Esophagus squamous epithelium (tissue), 5 donors: ENCODE measurements around the gene GOLGA6A. TPM values are rescaled to one million over a fixed set of nuclear protein-coding genes. Genes with fewer than 3 reads are reported as not detected.

ENCODE experiments used
- DNase-seq: peaks from one replicate; lab custom pipeline; 2025; lab: John Stamatoyannopoulos, UW
- H3K27ac ChIP-seq, 4 donors: fragments of 200-600 bp; sonication (generic); one replicate each; pipeline ENCODE4 v1.5.1; 2016 to 2019; ENCODE audit warnings: mild to moderate bottlenecking in 1 of 4
- H3K27me3 ChIP-seq, 4 donors: fragments of 200-600 bp; sonication (generic); 1 replicate in 3 of 4; 2 replicates in 1 of 4; pipeline versions ENCODE4 v1.5.1 to v1.6.0; 2017 to 2021; ENCODE audit warnings: antibody characterized with exemption in 1 of 4
- H3K36me3 ChIP-seq, 3 donors: fragments of 200-600 bp; sonication (generic); one replicate each; pipeline ENCODE4 v1.5.1; 2016 to 2019
- H3K4me1 ChIP-seq, 3 donors: fragments of 200-600 bp; sonication (generic); one replicate each; pipeline ENCODE4 v1.5.1; 2017 to 2019
- H3K4me3 ChIP-seq, 4 donors: fragments of 200-600 bp; sonication (generic); 1 replicate in 3 of 4; 2 replicates in 1 of 4; pipeline ENCODE4 v1.5.1; 2016 to 2019; ENCODE audit warnings: mild to moderate bottlenecking in 2 of 4, moderate library complexity in 1 of 4
- H3K9me3 ChIP-seq, 3 donors: fragments of 200-600 bp; sonication (generic); one replicate each; pipeline ENCODE4 v1.5.1; 2016 to 2019
- POLR2A ChIP-seq, 4 donors: fragments of 450-650 bp; IDR thresholded peaks; one replicate each; pipeline ENCODE4 v1.6.1; 2017; ENCODE audit warnings: antibody characterized with exemption in 4 of 4, mild to moderate bottlenecking in 4 of 4, moderate library complexity in 3 of 4
- WGBS, 2 donors: methylation state at CpG; one replicate each; pipeline ENCODE4 v1.1.5; 2018; 5-methylcytosine and 5-hydroxymethylcytosine counted together
- intact Hi-C: fragments of 100-400 bp; cut with DNase I; formaldehyde crosslinking; loops from one replicate; pipeline ENCODE4 v1.15.0; 2022
- total RNA-seq, 4 donors: library from RNA; depleted of rRNA; stranded (reverse); fragments of >200 nt; gene quantifications; one replicate each; pipeline ENCODE4 v1.1.0, GENCODE V29; 2016
- TF ChIP-seq, protein P1 (sequence below), 6 experiments: fragments of 450-650 bp in 4 of 6; fragments of 200-600 bp in 2 of 6; sonication (generic) in 2 of 6; IDR thresholded peaks; one replicate each; pipeline ENCODE4 v1.5.1; 2016 to 2019; ENCODE audit warnings: antibody characterized with exemption in 6 of 6, mild to moderate bottlenecking in 4 of 6, moderate library complexity in 4 of 6
- donor health status: DM: yes; HTN: yes; CAD: no.

GOLGA6A gene
- total RNA-seq, 4 donors from 2014 or later: not detected

DNA sequence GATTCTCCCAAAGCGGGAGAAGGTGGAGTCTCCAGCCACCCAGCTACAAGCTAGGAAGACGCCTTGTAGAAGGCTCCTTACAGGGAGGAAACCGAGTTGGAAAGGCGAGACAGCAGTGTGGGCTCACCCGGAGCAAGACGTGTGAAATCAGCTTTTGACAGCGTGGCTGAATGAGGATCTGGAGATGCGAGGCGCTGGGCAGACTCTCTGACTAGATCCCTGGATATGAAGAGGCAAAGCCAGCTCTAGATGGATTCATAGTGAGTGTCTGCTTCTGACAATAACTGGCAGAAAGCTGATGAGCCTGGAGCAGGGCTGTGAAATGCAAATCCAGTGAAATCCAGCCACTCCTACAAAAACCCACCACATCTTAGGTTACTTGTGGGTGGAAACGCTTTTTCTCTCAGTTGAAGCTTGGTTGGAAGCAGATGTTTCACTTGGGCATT lies 41.0 kb downstream of the GOLGA6A start:
- no peak overlapping the region for H3K4me3 ChIP-seq
- peaks cover 0 to 60% (median 20%) of the 10 kb centered on the region in 3 donors for H3K4me1 ChIP-seq
- peak overlapping the region; percentile 4 to 80 (median 56) for H3K27ac ChIP-seq
- TF ChIP-seq POLR2A (IDR thresholded peaks at IDR 0.05): no peak
- TF ChIP-seq, protein P1, sequence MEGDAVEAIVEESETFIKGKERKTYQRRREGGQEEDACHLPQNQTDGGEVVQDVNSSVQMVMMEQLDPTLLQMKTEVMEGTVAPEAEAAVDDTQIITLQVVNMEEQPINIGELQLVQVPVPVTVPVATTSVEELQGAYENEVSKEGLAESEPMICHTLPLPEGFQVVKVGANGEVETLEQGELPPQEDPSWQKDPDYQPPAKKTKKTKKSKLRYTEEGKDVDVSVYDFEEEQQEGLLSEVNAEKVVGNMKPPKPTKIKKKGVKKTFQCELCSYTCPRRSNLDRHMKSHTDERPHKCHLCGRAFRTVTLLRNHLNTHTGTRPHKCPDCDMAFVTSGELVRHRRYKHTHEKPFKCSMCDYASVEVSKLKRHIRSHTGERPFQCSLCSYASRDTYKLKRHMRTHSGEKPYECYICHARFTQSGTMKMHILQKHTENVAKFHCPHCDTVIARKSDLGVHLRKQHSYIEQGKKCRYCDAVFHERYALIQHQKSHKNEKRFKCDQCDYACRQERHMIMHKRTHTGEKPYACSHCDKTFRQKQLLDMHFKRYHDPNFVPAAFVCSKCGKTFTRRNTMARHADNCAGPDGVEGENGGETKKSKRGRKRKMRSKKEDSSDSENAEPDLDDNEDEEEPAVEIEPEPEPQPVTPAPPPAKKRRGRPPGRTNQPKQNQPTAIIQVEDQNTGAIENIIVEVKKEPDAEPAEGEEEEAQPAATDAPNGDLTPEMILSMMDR (IDR thresholded peaks at IDR 0.05): no peak
- 70 to 89% methylated on average over 10 of the region's 10 CpGs for WGBS, 2 donors
- no peak for DNase-seq
- no peaks in the 10 kb centered on the region for H3K9me3 ChIP-seq
- H3K36me3 ChIP-seq: peaks cover 0 to 63% (median 25%) of the 10 kb centered on the region in 3 donors
- no peaks in the 10 kb centered on the region for H3K27me3 ChIP-seq
- intact Hi-C loops: no loop called here

GRCh38 chr15:74040109-74040850 lies 42.1 kb downstream of the GOLGA6A start:
- intact Hi-C loops: no loop called here
- no peak for TF ChIP-seq POLR2A (IDR thresholded peaks at IDR 0.05)
- TF ChIP-seq, protein P1 (IDR thresholded peaks at IDR 0.05): no peak
- 76 to 90% methylated on average over 4 to 7 of the region's 7 CpGs for WGBS, 2 donors
- H3K9me3 ChIP-seq: no peaks in the 10 kb centered on the region
- DNase-seq: no peak
- H3K27me3 ChIP-seq: no peaks in the 10 kb centered on the region
- peaks cover 2 to 67% (median 35%) of the 10 kb centered on the region in 3 donors for H3K36me3 ChIP-seq
- H3K4me1 ChIP-seq: peaks cover 0 to 56% (median 20%) of the 10 kb centered on the region in 3 donors
- H3K4me3 ChIP-seq: no peak overlapping the region
- H3K27ac ChIP-seq: peak overlapping the region; percentile 4 to 80 (median 56)

- H3K36me3 ChIP-seq: peaks cover 9 to 68% (median 42%) of the 10 kb centered on the region in 3 donors
- peak overlapping the region in 1 of 4 donors; percentile 80 for H3K27ac ChIP-seq
Observed at GRCh38 chr15:74039656-74040010, 42.7 kb downstream of the GOLGA6A start.

DNA sequence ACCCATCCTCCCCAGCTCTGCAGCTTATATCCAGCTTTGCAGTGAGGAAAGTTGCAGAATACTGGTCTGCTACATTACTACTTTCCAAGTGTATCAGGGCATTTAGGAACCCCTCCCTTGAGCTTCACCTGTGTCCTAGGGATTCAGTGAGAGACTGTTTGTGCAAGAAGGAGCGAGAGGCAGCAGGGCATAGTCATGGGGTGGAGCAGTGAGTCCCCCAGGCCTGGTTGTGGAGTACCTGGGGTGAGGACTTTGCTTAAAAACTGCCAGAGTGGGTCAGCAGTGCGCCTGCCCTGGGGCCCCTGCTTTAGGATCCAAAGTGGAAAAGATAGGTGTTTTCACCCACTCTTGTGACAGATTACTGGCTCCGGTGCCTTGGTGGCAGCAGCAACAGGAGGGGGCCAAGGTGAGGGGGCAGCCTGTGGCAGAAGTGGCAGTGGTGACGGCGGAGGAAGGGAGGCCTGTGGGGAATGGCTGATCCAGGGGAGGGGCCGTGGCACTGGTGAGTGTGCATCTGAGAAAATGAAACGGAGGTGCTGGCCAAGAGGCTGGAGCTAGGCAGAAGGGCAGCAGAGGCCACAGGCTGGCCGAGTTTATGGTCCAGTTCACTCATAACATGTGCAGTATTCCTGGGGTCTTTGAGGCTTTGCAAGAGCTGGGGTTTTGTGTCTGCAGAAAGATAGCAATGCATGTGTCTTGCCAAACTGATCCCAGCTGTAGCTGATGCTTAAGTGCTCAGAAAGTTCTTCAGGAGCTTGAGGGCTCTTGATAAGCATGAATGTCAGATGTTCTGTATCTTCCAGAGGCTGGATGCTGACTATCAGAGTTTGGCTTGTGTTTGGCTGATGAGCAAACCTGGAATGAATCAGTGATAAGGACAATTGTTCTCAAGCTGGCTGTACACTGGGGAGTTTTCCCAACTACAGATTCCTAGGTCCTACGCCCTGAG lies 43.4 kb downstream of the GOLGA6A start:
- DNase-seq: no peak
- Histone ChIP-seq H3K27me3 (no peaks in the 10 kb centered on the region), H3K36me3 (peaks cover 15 to 68% (median 46%) of the 10 kb centered on the region in 3 donors), H3K27ac (peak overlapping the region in 2 of 4 donors; percentile 33 to 80), H3K4me3 (no peak overlapping the region), H3K9me3 (no peaks in the 10 kb centered on the region), H3K4me1 (peaks cover 0 to 44% (median 16%) of the 10 kb centered on the region in 3 donors)
- 58 to 82% methylated on average over 6 to 8 of the region's 9 CpGs for WGBS, 2 donors
- no peak for TF ChIP-seq POLR2A (IDR thresholded peaks at IDR 0.05)
- TF ChIP-seq, protein P1 (IDR thresholded peaks at IDR 0.05): no peak
- intact Hi-C loops: no loop called here

More at GRCh38 chr15:74039656-74040010, 42.7 kb downstream of the GOLGA6A start:
- 71 to 83% methylated on average over 4 to 5 of the region's 5 CpGs for WGBS, 2 donors
- DNase-seq: no peak
- Histone ChIP-seq H3K4me1 (peaks cover 0 to 51% (median 18%) of the 10 kb centered on the region in 3 donors), H3K27me3 (no peaks in the 10 kb centered on the region), H3K9me3 (no peaks in the 10 kb centered on the region), H3K4me3 (no peak overlapping the region)
- intact Hi-C loops: no loop called here
- TF ChIP-seq POLR2A (IDR thresholded peaks at IDR 0.05): no peak
- TF ChIP-seq, protein P1 (IDR thresholded peaks at IDR 0.05): no peak
